ENCODE results near the gene FREY1. TPM values are rescaled to one million over a fixed set of nuclear protein-coding genes. Genes with fewer than 3 reads are reported as not detected.

Gene FREY1
- total RNA-seq, 6 donors from 2014 or later = 0.60 to 3.2 (median 1.7) TPM; not detected in 2

DNA sequence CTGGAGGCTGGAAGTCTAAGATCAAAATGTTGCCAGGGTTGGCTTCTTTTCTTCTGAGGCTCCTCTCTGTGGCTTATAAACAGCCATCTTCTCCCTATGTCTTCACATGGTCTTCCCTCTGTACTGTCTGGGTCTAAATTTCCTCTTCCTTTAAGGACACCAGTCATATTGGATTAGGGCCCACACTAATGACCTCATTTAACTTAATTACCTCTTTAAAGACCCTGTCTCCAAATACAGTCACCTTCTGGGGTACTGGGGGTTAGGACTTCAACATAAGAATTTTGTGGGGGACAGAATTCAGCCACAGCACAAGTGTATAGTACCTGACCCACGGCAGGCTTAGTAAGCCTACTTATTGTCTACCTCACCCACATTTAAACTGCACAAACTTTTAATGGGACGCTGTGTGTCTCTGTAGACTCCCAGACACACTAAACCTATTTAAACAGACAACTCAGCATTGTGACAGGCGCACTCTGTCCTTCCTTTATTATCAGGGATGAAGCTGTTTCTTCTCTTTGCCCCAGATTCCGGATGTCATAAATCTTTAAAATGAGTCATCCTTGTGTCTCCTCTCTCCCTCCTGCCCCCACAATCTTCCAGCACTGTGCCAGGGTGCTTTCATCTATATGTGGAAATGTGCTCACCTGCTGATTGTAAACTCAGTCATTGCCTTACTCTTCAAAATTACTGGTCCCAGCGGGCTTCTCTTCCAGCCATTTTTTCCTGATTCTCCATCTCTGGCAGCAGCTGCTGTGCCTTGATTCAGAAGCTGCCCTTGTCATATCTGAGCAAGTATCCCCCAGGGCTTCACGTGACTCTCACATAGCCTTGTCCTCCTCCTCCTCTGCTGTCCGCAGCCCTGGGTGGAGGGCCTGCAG is 27.0 kb downstream of the FREY1 start:
- H3K9me3 ChIP-seq = no peaks in the 10 kb centered on the region
- peaks cover 19 to 68% (median 56%) of the 10 kb centered on the region in 4 donors for H3K36me3 ChIP-seq
- H3K27ac ChIP-seq = no peak overlapping the region
- DNase-seq (no peak), ATAC-seq (ENCODE audit: low FRiP score in 2 of 2) (no peak)
- H3K4me3 ChIP-seq = no peak overlapping the region
- H3K4me1 ChIP-seq = peaks cover 0 to 1% (median under 1%) of the 10 kb centered on the region in 4 donors
- WGBS, 2 donors = 95 to 96% methylated on average over 7 of the region's 7 CpGs
- TF ChIP-seq, protein P1, sequence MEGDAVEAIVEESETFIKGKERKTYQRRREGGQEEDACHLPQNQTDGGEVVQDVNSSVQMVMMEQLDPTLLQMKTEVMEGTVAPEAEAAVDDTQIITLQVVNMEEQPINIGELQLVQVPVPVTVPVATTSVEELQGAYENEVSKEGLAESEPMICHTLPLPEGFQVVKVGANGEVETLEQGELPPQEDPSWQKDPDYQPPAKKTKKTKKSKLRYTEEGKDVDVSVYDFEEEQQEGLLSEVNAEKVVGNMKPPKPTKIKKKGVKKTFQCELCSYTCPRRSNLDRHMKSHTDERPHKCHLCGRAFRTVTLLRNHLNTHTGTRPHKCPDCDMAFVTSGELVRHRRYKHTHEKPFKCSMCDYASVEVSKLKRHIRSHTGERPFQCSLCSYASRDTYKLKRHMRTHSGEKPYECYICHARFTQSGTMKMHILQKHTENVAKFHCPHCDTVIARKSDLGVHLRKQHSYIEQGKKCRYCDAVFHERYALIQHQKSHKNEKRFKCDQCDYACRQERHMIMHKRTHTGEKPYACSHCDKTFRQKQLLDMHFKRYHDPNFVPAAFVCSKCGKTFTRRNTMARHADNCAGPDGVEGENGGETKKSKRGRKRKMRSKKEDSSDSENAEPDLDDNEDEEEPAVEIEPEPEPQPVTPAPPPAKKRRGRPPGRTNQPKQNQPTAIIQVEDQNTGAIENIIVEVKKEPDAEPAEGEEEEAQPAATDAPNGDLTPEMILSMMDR (IDR thresholded peaks at IDR 0.05) = no peak
- TF ChIP-seq POLR2AphosphoS5 (IDR thresholded peaks at IDR 0.05) (no peak), EP300 (IDR thresholded peaks at IDR 0.05) (no peak)
- H3K27me3 ChIP-seq = no peaks in the 10 kb centered on the region

DNA sequence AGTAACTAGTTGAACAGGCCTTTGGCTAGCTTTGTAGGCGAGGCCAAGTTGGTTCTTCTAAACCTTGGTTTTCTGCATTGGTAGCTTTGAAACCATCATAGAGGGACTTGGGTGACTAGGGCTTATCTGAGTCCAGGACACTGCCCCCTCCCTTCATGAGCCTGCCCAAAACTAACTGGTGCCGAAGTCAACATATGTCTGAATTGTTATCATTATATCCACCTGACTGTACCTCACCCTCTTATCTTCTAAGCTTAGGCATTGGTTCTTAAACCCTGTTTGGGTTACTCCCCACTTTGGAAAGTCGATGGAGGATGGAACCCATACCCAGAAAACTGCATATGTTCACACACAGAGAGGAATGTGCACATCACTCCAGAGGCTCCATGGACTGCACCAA is 29.2 kb downstream of the FREY1 start:
- H3K27ac ChIP-seq = no peak overlapping the region
- H3K27me3 ChIP-seq = no peaks in the 10 kb centered on the region
- TF ChIP-seq POLR2AphosphoS5 (IDR thresholded peaks at IDR 0.05) (no peak), POLR2A (IDR thresholded peaks at IDR 0.05) (no peak), EP300 (IDR thresholded peaks at IDR 0.05) (no peak)
- TF ChIP-seq, protein P1 (IDR thresholded peaks at IDR 0.05) = no peak
- no peaks in the 10 kb centered on the region for H3K9me3 ChIP-seq
- ATAC-seq (ENCODE audit: low FRiP score in 2 of 2) (no peak), DNase-seq (no peak)
- H3K36me3 ChIP-seq = peaks cover 19 to 90% (median 74%) of the 10 kb centered on the region in 4 donors
- no peaks in the 10 kb centered on the region for H3K4me1 ChIP-seq
- H3K4me3 ChIP-seq = no peak overlapping the region
- WGBS, 2 donors = 86 to 92% methylated on average over 3 of the region's 3 CpGs

DNA sequence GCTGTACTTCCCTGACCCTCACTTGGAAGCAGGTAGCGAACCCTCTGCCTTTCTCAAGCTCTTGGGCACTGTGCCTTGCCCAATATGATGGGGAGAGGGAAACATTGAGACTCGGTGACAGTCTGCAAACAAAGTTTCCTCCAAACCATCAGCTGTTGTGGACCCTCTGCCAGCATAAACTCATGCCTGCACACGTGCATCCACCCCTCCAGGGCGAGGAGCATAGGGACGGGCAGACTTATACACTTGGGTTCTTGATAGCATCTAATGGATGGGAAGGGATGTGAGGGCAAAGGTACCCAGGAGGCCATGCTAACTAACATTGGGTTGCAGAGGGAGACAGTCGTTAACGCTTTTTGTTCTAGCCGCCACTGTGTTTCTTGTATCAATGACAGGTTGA is 29.9 kb downstream of the FREY1 start:
- Histone ChIP-seq H3K27me3 (no peaks in the 10 kb centered on the region), H3K9me3 (no peaks in the 10 kb centered on the region), H3K36me3 (peaks cover 19 to 94% (median 75%) of the 10 kb centered on the region in 4 donors), H3K4me3 (no peak overlapping the region), H3K27ac (no peak overlapping the region), H3K4me1 (no peaks in the 10 kb centered on the region)
- no peak for TF ChIP-seq POLR2A (IDR thresholded peaks at IDR 0.05)
- TF ChIP-seq EP300 (IDR thresholded peaks at IDR 0.05) = no peak
- TF ChIP-seq, protein P1 (IDR thresholded peaks at IDR 0.05) = no peak
- TF ChIP-seq POLR2AphosphoS5 (IDR thresholded peaks at IDR 0.05) = no peak
- ATAC-seq (ENCODE audit: low FRiP score in 2 of 2) = no peak
- 93 to 95% methylated on average over 8 of the region's 8 CpGs for WGBS, 2 donors
- DNase-seq = no peak

DNA sequence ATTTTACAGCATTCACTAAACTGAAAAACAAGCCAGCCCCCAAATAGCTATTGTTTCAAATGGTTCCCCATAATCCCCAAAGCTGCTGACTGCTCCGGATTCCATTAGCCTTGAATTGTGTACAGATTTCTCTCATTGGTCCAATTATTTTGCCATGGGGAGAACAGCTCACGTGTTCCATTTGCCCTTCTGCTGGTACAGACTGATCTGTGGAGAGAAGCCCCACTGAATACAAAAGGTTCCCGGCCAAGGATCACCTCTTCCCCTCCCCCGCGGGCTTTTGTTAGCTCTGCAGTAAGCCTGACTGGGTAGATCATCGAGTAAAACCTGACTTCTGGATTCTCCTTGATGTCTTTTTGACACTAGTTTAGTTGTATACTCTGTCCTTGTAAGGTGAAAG is 30.7 kb downstream of the FREY1 start:
- H3K27ac ChIP-seq = no peak overlapping the region
- DNase-seq (no peak), ATAC-seq (ENCODE audit: low FRiP score in 2 of 2) (no peak)
- peaks cover 23 to 95% (median 75%) of the 10 kb centered on the region in 4 donors for H3K36me3 ChIP-seq
- no peak overlapping the region for H3K4me3 ChIP-seq
- no peaks in the 10 kb centered on the region for H3K27me3 ChIP-seq
- H3K9me3 ChIP-seq = no peaks in the 10 kb centered on the region
- WGBS, 2 donors = 74 to 80% methylated on average over 6 of the region's 6 CpGs
- H3K4me1 ChIP-seq = no peaks in the 10 kb centered on the region
- no peak for TF ChIP-seq POLR2A (IDR thresholded peaks at IDR 0.05)
- TF ChIP-seq, protein P1 (IDR thresholded peaks at IDR 0.05) = no peak
- no peak for TF ChIP-seq POLR2AphosphoS5 (IDR thresholded peaks at IDR 0.05)
- no peak for TF ChIP-seq EP300 (IDR thresholded peaks at IDR 0.05)

All from upper lobe of left lung (tissue), 6 donors.